Measurements from ENCODE around the gene ADAMTS6. TPM values are rescaled to one million over a fixed set of nuclear protein-coding genes. Genes with fewer than 3 reads are reported as not detected.

Gene ADAMTS6
- total RNA-seq, 1 donor from 2014 or later, result 17.6 TPM

GRCh38 chr5:65141493-65141892 is 340.2 kb downstream of the ADAMTS6 start:
- H3K36me3 ChIP-seq (ENCODE audit: control insufficient read depth, insufficient read depth, low read length), result no peaks in the 10 kb centered on the region
- H3K4me3 ChIP-seq (ENCODE audit: low read depth, low read length), result no peak overlapping the region
- no peaks in the 10 kb centered on the region for H3K27me3 ChIP-seq (ENCODE audit: control insufficient read depth, insufficient read depth, low read length)
- DNase-seq (ENCODE audit: low read depth) (no peak), FAIRE-seq (no peak)
- no peak for TF ChIP-seq CTCF (IDR thresholded peaks at IDR 0.05; ENCODE audit: insufficient read depth, low read length, severe bottlenecking)

GRCh38 chr5:65137631-65138030 is 344.1 kb downstream of the ADAMTS6 start:
- TF ChIP-seq CTCF (IDR thresholded peaks at IDR 0.05; ENCODE audit: insufficient read depth, low read length, severe bottlenecking), result no peak
- FAIRE-seq (no peak), DNase-seq (ENCODE audit: low read depth) (no peak)
- Histone ChIP-seq H3K4me3 (ENCODE audit: low read depth, low read length) (no peak overlapping the region), H3K36me3 (ENCODE audit: control insufficient read depth, insufficient read depth, low read length) (no peaks in the 10 kb centered on the region), H3K27me3 (ENCODE audit: control insufficient read depth, insufficient read depth, low read length) (no peaks in the 10 kb centered on the region)

- no peak for TF ChIP-seq CTCF (IDR thresholded peaks at IDR 0.05; ENCODE audit: insufficient read depth, low read length, severe bottlenecking)
- FAIRE-seq (no peak), DNase-seq (ENCODE audit: low read depth) (no peak)
- Histone ChIP-seq H3K27me3 (ENCODE audit: control insufficient read depth, insufficient read depth, low read length) (no peaks in the 10 kb centered on the region), H3K4me3 (ENCODE audit: low read depth, low read length) (no peak overlapping the region), H3K36me3 (ENCODE audit: control insufficient read depth, insufficient read depth, low read length) (no peaks in the 10 kb centered on the region)
Measured at GRCh38 chr5:65133477-65134110, 348.1 kb downstream of the ADAMTS6 start.

- no peak overlapping the region for H3K4me3 ChIP-seq (ENCODE audit: low read depth, low read length)
- no peaks in the 10 kb centered on the region for H3K36me3 ChIP-seq (ENCODE audit: control insufficient read depth, insufficient read depth, low read length)
- H3K27me3 ChIP-seq (ENCODE audit: control insufficient read depth, insufficient read depth, low read length), result no peaks in the 10 kb centered on the region
- FAIRE-seq, result no peak
- no peak for DNase-seq (ENCODE audit: low read depth)
- TF ChIP-seq CTCF (IDR thresholded peaks at IDR 0.05; ENCODE audit: insufficient read depth, low read length, severe bottlenecking), result no peak
Measured at GRCh38 chr5:65132386-65132785, 349.3 kb downstream of the ADAMTS6 start.

GRCh38 chr5:65128226-65128625 is 353.5 kb downstream of the ADAMTS6 start:
- DNase-seq (ENCODE audit: low read depth) (no peak), FAIRE-seq (no peak)
- H3K36me3 ChIP-seq (ENCODE audit: control insufficient read depth, insufficient read depth, low read length), result no peaks in the 10 kb centered on the region
- no peak for TF ChIP-seq CTCF (IDR thresholded peaks at IDR 0.05; ENCODE audit: insufficient read depth, low read length, severe bottlenecking)
- H3K27me3 ChIP-seq (ENCODE audit: control insufficient read depth, insufficient read depth, low read length), result no peaks in the 10 kb centered on the region
- H3K4me3 ChIP-seq (ENCODE audit: low read depth, low read length), result no peak overlapping the region

Measured in bronchial epithelial cell (primary cell).